H9 (cell line): ENCODE measurements around the gene SIVA1. TPM values are rescaled to one million over a fixed set of nuclear protein-coding genes. Genes with fewer than 3 reads are reported as not detected.

ENCODE experiments used
- DNase-seq: peaks from one replicate; pipeline ENCODE4 v3.0.0-alpha.2; 2017
- H2AFZ ChIP-seq: one replicate; pipeline ENCODE4 v1.6.1; 2013; ENCODE audit warnings: mild to moderate bottlenecking, low read length, control low read depth, moderate library complexity
- H2AK5ac ChIP-seq: 2 replicates; pipeline ENCODE4 v1.6.1; 2013; ENCODE audit warnings: low read length, control low read depth, mixed read lengths; ENCODE audit not compliant: insufficient read length
- H2BK120ac ChIP-seq: one replicate; pipeline ENCODE4 v1.6.1; 2013; ENCODE audit warnings: low read depth, mild to moderate bottlenecking, low read length, control low read depth, inconsistent platforms; ENCODE audit not compliant: poor library complexity, severe bottlenecking
- H2BK12ac ChIP-seq: 2 replicates; pipeline ENCODE4 v1.6.1; 2013; ENCODE audit warnings: low read length, control low read depth, mixed read lengths, low read depth; ENCODE audit not compliant: insufficient read length
- H2BK15ac ChIP-seq: 2 replicates; pipeline ENCODE4 v1.6.1; 2013; ENCODE audit warnings: low read depth, low read length, control low read depth
- H2BK20ac ChIP-seq: one replicate; pipeline ENCODE4 v1.6.1; 2013; ENCODE audit warnings: low read depth, mild to moderate bottlenecking, low read length, control low read depth, inconsistent platforms; ENCODE audit not compliant: poor library complexity, severe bottlenecking
- H2BK5ac ChIP-seq: 2 replicates; pipeline ENCODE4 v1.6.1; 2013; ENCODE audit warnings: low read length, control low read depth, mixed read lengths; ENCODE audit not compliant: insufficient read length
- H3K14ac ChIP-seq: 2 replicates; pipeline ENCODE4 v1.6.1; 2013; ENCODE audit warnings: low read length, control low read depth; ENCODE audit not compliant: insufficient read depth
- H3K18ac ChIP-seq: 2 replicates; pipeline ENCODE4 v1.6.1; 2013; ENCODE audit warnings: low read depth, mild to moderate bottlenecking, mixed read lengths, low read length, control low read depth; ENCODE audit not compliant: insufficient read length
- H3K23ac ChIP-seq: 2 replicates; pipeline ENCODE4 v1.6.1; 2013; ENCODE audit warnings: low read length, control low read depth, mixed read lengths, low read depth; ENCODE audit not compliant: insufficient read length
- H3K23me2 ChIP-seq: 2 replicates; pipeline ENCODE4 v1.6.1; 2013; ENCODE audit warnings: low read depth, mild to moderate bottlenecking, mixed read lengths, low read length, control low read depth; ENCODE audit not compliant: insufficient read length, poor library complexity, severe bottlenecking
- H3K27ac ChIP-seq: 2 replicates; pipeline ENCODE4 v1.5.1; 2013; ENCODE audit warnings: low read length, control low read depth, mixed read lengths, low read depth; ENCODE audit not compliant: insufficient read length
- H3K27me3 ChIP-seq: 2 replicates; pipeline ENCODE4 v1.6.1; 2013; ENCODE audit warnings: low read length, control low read depth, inconsistent platforms; ENCODE audit not compliant: insufficient read depth
- H3K4ac ChIP-seq: 2 replicates; pipeline ENCODE4 v1.6.1; 2013; ENCODE audit warnings: low read depth, mild to moderate bottlenecking, control low read depth, inconsistent platforms, low read length, moderate library complexity
- H3K4me1 ChIP-seq: 2 replicates; pipeline ENCODE4 v1.6.1; 2013; ENCODE audit warnings: low read length, control low read depth, inconsistent platforms; ENCODE audit not compliant: insufficient read depth
- H3K4me2 ChIP-seq: 2 replicates; pipeline ENCODE4 v1.6.1; 2013; ENCODE audit warnings: low read length, control low read depth, mixed read lengths; ENCODE audit not compliant: insufficient read length, insufficient read depth
- H3K56ac ChIP-seq: 2 replicates; pipeline ENCODE4 v1.6.1; 2013; ENCODE audit warnings: low read depth, mild to moderate bottlenecking, mixed read lengths, low read length, control low read depth; ENCODE audit not compliant: insufficient read length
- H3K79me1 ChIP-seq: 2 replicates; pipeline ENCODE4 v1.6.1; 2013; ENCODE audit warnings: low read depth, mild to moderate bottlenecking, moderate library complexity, low read length, control low read depth, inconsistent platforms; ENCODE audit not compliant: insufficient read depth, poor library complexity, severe bottlenecking
- H3K79me2 ChIP-seq: 2 replicates; pipeline ENCODE4 v1.6.1; 2013; ENCODE audit warnings: low read length, control low read depth, inconsistent platforms; ENCODE audit not compliant: insufficient read depth
- H3K9ac ChIP-seq: 2 replicates; pipeline ENCODE4 v1.6.1; 2013; ENCODE audit warnings: low read length, control low read depth, mixed read lengths; ENCODE audit not compliant: insufficient read length; ENCODE audit errors: extremely low read depth
- H3K9me3 ChIP-seq: one replicate; pipeline ENCODE4 v1.6.1; 2013; ENCODE audit warnings: low read depth, low read length, inconsistent platforms; ENCODE audit not compliant: control insufficient read depth
- H3T11ph ChIP-seq: one replicate; pipeline ENCODE4 v1.6.1; 2013; ENCODE audit warnings: mild to moderate bottlenecking, low read length, control low read depth, inconsistent platforms
- H4K20me1 ChIP-seq: one replicate; pipeline ENCODE4 v1.6.1; 2013; ENCODE audit not compliant: control insufficient read depth, insufficient read length, insufficient read depth
- H4K5ac ChIP-seq: 2 replicates; pipeline ENCODE4 v1.6.1; 2013; ENCODE audit warnings: low read depth, mild to moderate bottlenecking, mixed read lengths, low read length, control low read depth; ENCODE audit not compliant: insufficient read length
- H4K8ac ChIP-seq: replicated peaks from 2 replicates; pipeline ENCODE4 v1.6.1; 2013; ENCODE audit warnings: low read length, control low read depth, mixed read lengths, low read depth; ENCODE audit not compliant: insufficient read length
- H4K91ac ChIP-seq: 2 replicates; pipeline ENCODE4 v1.6.1; 2013; ENCODE audit warnings: low read depth, mild to moderate bottlenecking, moderate library complexity, mixed read lengths, low read length, control low read depth; ENCODE audit not compliant: insufficient read length
- H3K27ac Mint-ChIP-seq, 3 experiments: 2 replicates in 2 of 3; 3 replicates in 1 of 3; pipeline ENCODE4 v1.8.0; 2020 to 2021; ENCODE audit warnings: mixed read lengths in 3 of 3, mild to moderate bottlenecking in 1 of 3, moderate library complexity in 1 of 3
- H3K27me3 Mint-ChIP-seq: 2 replicates; pipeline ENCODE4 v1.8.0; 2021; ENCODE audit warnings: low read depth, mild to moderate bottlenecking, moderate library complexity, mixed read lengths
- H3K36me3 Mint-ChIP-seq, 3 experiments: 2 replicates in 2 of 3; 3 replicates in 1 of 3; pipeline ENCODE4 v1.8.0; 2020 to 2021; ENCODE audit warnings: low read depth in 3 of 3, mixed read lengths in 3 of 3; ENCODE audit not compliant: insufficient read depth in 1 of 3
- H3K4me1 Mint-ChIP-seq, 2 experiments: 2 replicates each; pipeline ENCODE4 v1.8.0; 2020; ENCODE audit warnings: mixed read lengths in 2 of 2
- H3K4me3 Mint-ChIP-seq, 2 experiments: 2 replicates in 1 of 2; 3 replicates in 1 of 2; pipeline ENCODE4 v1.8.0; 2020 to 2021; ENCODE audit warnings: mild to moderate bottlenecking in 2 of 2, mixed read lengths in 2 of 2, moderate library complexity in 1 of 2
- H3K9me3 Mint-ChIP-seq, 2 experiments: 2 replicates in 1 of 2; 3 replicates in 1 of 2; pipeline ENCODE4 v1.8.0; 2020; ENCODE audit warnings: mild to moderate bottlenecking in 2 of 2, mixed read lengths in 2 of 2, moderate library complexity in 1 of 2
- WGBS: extraction: QIAGEN DNeasy Blood & Tissue Kit; methylation state at CpG from one replicate; pipeline ENCODE4 v1.1.7; 2013; ENCODE audit warnings: missing lambda C conversion rate, low lambda C conversion rate, mixed read lengths; ENCODE audit not compliant: insufficient read length; ENCODE audit errors: extremely low coverage; 5-methylcytosine and 5-hydroxymethylcytosine counted together
- total RNA-seq: library from RNA; stranded (reverse); gene quantifications from 2 replicates; pipeline ENCODE4 v1.2.1, GENCODE V29; 2021
- TF ChIP-seq, protein P1 (sequence below): fragments of 200-600 bp; sonication (generic); conservative IDR thresholded peaks from 3 replicates; pipeline ENCODE4 v1.8.0; 2021; ENCODE audit warnings: antibody characterized with exemption, mild to moderate bottlenecking

The SIVA1 gene
- total RNA-seq, 1 experiment from 2014 or later: 125 TPM

GRCh38 chr14:104794631-104794992 is 41.7 kb downstream of the SIVA1 start:
- no peak overlapping the region for H4K91ac ChIP-seq
- WGBS: no CpG with 5 or more reads among the region's 16 CpGs
- H3K56ac ChIP-seq: no peak overlapping the region
- no peak overlapping the region for H2AK5ac ChIP-seq
- peak; percentile 49 for DNase-seq
- H3K9me3 Mint-ChIP-seq: no peaks in the 10 kb centered on the region; a peak in 1 of 5 replicates
- no peak overlapping the region for H4K8ac ChIP-seq
- H3K79me2 ChIP-seq: no peaks in the 10 kb centered on the region; the same call in 1 of the 2 replicates
- TF ChIP-seq, protein P1, sequence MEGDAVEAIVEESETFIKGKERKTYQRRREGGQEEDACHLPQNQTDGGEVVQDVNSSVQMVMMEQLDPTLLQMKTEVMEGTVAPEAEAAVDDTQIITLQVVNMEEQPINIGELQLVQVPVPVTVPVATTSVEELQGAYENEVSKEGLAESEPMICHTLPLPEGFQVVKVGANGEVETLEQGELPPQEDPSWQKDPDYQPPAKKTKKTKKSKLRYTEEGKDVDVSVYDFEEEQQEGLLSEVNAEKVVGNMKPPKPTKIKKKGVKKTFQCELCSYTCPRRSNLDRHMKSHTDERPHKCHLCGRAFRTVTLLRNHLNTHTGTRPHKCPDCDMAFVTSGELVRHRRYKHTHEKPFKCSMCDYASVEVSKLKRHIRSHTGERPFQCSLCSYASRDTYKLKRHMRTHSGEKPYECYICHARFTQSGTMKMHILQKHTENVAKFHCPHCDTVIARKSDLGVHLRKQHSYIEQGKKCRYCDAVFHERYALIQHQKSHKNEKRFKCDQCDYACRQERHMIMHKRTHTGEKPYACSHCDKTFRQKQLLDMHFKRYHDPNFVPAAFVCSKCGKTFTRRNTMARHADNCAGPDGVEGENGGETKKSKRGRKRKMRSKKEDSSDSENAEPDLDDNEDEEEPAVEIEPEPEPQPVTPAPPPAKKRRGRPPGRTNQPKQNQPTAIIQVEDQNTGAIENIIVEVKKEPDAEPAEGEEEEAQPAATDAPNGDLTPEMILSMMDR: no peak
- peaks cover 33 to 57% of the 10 kb centered on the region in 2 experiments for H3K4me1 Mint-ChIP-seq
- no peak overlapping the region for H2AFZ ChIP-seq
- no peak overlapping the region for H2BK120ac ChIP-seq
- H3K4me3 Mint-ChIP-seq: peak overlapping the region; percentile 75 to 89
- no peak overlapping the region for H3K23ac ChIP-seq
- peaks cover 3% of the 10 kb centered on the region for H3K79me1 ChIP-seq
- no peak overlapping the region for H2BK12ac ChIP-seq
- H3K4ac ChIP-seq: no peak overlapping the region
- peak overlapping the region; percentile 5 for H3K9ac ChIP-seq
- H3K36me3 Mint-ChIP-seq: peaks cover 6 to 16% (median 14%) of the 10 kb centered on the region in 3 experiments; a peak in 6 of 7 replicates
- peaks cover 6% of the 10 kb centered on the region; the same call in 1 of the 2 replicates for H3K27me3 ChIP-seq
- H3K4me1 ChIP-seq: peaks cover 6% of the 10 kb centered on the region; the same call in 1 of the 2 replicates
- peaks cover 9% of the 10 kb centered on the region for H3K23me2 ChIP-seq
- no peak overlapping the region for H4K5ac ChIP-seq
- peaks cover 38% of the 10 kb centered on the region for H3K27me3 Mint-ChIP-seq
- no peak overlapping the region for H2BK15ac ChIP-seq
- H2BK5ac ChIP-seq: no peak overlapping the region
- H4K20me1 ChIP-seq: no peaks in the 10 kb centered on the region
- H3K27ac Mint-ChIP-seq: peak overlapping the region in 1 of 3 experiments; percentile 86; a peak in 2 of 7 replicates
- H3T11ph ChIP-seq: no peak overlapping the region
- no peak overlapping the region for H3K27ac ChIP-seq
- H3K14ac ChIP-seq: no peak overlapping the region; the same call in 1 of the 2 replicates
- H3K4me2 ChIP-seq: peak overlapping the region; percentile 58
- H2BK20ac ChIP-seq: no peak overlapping the region
- no peak overlapping the region for H3K18ac ChIP-seq
- no peaks in the 10 kb centered on the region for H3K9me3 ChIP-seq
